Measurements from ENCODE around the gene GBF1.

Gene GBF1

DNA sequence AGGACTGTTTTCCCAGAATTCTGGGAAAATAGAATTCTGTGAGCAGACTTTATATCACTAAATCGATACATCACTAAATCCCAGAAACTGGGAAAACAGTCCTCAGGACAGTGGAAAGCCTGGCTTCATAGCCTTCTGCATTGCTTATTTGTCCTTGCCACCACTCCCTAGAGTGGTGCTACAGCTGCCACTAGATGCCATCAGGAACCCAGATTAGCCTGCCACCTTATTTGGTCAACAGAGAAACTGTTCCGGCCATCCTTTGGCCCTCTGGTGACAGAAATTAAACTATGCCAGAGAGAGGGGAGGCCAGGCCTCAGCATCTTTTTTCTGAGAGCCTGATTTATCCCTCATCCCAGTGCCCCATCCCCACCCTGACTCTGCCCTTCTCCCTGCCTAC is 130.5 kb downstream of the GBF1 start:
- TF ChIP-seq, protein P1, sequence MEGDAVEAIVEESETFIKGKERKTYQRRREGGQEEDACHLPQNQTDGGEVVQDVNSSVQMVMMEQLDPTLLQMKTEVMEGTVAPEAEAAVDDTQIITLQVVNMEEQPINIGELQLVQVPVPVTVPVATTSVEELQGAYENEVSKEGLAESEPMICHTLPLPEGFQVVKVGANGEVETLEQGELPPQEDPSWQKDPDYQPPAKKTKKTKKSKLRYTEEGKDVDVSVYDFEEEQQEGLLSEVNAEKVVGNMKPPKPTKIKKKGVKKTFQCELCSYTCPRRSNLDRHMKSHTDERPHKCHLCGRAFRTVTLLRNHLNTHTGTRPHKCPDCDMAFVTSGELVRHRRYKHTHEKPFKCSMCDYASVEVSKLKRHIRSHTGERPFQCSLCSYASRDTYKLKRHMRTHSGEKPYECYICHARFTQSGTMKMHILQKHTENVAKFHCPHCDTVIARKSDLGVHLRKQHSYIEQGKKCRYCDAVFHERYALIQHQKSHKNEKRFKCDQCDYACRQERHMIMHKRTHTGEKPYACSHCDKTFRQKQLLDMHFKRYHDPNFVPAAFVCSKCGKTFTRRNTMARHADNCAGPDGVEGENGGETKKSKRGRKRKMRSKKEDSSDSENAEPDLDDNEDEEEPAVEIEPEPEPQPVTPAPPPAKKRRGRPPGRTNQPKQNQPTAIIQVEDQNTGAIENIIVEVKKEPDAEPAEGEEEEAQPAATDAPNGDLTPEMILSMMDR (IDR thresholded peaks at IDR 0.05; ENCODE audit: low read depth, low read length, missing control alignments): no peak
- in situ Hi-C loops (cut with HindIII; ENCODE audit: low sequenced_read_pairs): no loop called here
- no peak for DNase-seq (ENCODE audit: low read depth)

DNA sequence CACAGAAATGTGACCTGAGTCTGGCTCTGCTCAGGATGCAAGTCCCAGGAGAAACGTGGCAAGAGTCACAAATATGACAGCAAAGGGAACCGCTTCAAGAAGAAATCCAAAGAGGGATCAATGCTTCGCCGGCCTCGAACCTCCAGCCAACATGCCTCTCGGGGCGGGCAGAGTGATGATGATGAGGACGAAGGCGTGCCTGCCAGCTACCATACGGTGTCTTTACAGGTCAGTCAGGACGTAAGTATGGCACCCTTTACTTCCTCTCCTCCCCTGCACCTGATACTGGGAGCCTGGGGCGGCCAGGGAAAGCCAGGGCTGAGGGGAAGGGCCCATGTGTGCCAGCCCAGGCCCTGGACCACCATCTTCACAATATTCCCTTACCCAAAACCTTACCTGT is 131.6 kb downstream of the GBF1 start:
- TF ChIP-seq, protein P1 (IDR thresholded peaks at IDR 0.05; ENCODE audit: low read depth, low read length, missing control alignments): no peak
- no peak overlapping the region for H3K4me3 ChIP-seq (ENCODE audit: low read depth, low read length)
- in situ Hi-C loops (cut with HindIII; ENCODE audit: low sequenced_read_pairs): no loop called here
- no peak for DNase-seq (ENCODE audit: low read depth)

More for the DNA sequence above, 130.5 kb downstream of the GBF1 start:
- H3K4me3 ChIP-seq (ENCODE audit: low read depth, low read length): no peak overlapping the region

DNA sequence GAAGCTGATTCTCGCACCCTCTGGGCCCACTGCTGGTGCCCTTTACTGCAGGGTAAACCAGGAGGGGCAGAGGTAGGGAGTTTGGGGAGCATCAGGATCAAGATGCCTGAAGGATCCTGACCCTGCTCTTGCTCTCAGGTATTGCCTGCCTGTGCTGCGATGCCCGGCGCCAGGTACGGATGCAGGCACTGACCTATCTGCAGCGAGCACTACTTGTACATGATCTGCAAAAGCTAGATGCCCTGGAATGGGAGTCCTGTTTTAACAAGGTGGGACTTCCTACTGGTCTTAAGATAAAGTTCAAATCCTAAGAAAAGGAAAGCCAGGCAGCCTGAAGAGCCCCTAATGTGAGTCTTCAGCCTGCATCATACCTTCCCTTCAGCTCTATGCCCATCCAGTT is 134.1 kb downstream of the GBF1 start:
- H3K4me3 ChIP-seq (ENCODE audit: low read depth, low read length): no peak overlapping the region
- in situ Hi-C loops (cut with HindIII; ENCODE audit: low sequenced_read_pairs): no loop called here
- DNase-seq (ENCODE audit: low read depth): no peak
- TF ChIP-seq, protein P1 (IDR thresholded peaks at IDR 0.05; ENCODE audit: low read depth, low read length, missing control alignments): no peak

DNA sequence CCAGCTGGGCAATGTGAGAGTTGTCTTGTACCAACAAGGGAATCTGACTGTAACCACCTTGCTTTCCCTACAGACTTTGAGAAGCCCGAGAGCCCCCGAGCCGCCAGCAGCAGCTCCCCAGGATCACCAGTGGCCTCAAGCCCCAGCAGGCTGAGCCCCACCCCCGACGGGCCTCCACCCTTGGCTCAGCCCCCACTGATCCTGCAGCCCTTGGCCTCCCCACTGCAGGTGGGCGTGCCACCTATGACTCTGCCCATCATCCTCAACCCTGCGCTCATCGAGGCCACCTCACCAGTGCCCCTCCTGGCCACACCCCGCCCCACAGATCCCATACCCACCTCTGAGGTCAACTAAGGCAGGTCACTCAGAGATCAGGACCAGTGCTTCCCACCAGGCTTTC is 136.7 kb downstream of the GBF1 start:
- in situ Hi-C loops (cut with HindIII; ENCODE audit: low sequenced_read_pairs): no loop called here
- no peak overlapping the region for H3K4me3 ChIP-seq (ENCODE audit: low read depth, low read length)

DNA sequence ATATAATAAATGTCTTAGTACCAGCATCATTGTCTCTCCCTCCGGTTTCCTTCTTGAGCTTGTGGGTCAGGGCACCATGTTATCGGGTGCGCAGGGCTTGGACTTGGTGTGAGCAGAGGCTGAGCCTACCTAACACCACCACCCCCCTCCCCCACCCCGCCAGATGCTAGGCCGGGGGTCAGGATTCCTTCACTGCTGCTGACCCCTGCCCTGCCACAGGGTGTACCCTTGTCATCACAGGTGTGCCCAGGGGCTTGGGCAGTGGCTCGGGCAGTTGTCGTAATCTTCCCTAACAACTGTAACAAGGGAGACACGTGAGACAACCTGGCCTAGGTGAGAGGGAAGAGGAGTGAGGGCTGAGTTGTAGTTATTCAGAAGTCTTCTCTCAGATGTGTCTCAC is 137.5 kb downstream of the GBF1 start:
- in situ Hi-C loops (cut with HindIII; ENCODE audit: low sequenced_read_pairs): no loop called here

More for the DNA sequence above, 136.7 kb downstream of the GBF1 start:
- TF ChIP-seq, protein P1 (IDR thresholded peaks at IDR 0.05; ENCODE audit: low read depth, low read length, missing control alignments): no peak
- DNase-seq (ENCODE audit: low read depth): no peak

DNA sequence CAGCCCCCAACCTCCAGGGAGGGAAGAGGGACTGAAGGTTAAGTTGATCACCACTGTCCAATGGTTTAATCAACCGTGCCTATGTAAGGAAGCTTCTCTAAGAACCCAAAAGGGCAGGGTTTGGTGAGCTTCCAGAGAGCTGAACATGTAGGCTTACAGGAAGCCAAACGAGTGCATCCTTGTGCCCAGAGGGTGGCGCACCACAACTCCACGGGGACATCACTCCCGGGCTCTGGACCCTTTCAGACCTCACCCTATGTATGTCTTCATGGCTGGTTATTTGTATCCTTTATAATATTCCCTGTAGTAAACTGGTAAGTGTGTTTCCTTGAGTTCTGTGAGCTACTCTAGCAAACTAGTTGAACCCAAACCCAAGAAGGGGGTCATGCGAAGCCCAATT is 138.7 kb downstream of the GBF1 start:
- TF ChIP-seq, protein P1 (IDR thresholded peaks at IDR 0.05; ENCODE audit: low read depth, low read length, missing control alignments): peak; percentile 12
- H3K4me3 ChIP-seq (ENCODE audit: low read depth, low read length): no peak overlapping the region
- in situ Hi-C loops (cut with HindIII; ENCODE audit: low sequenced_read_pairs): no loop called here
- no peak for DNase-seq (ENCODE audit: low read depth)

More for the DNA sequence above, 137.5 kb downstream of the GBF1 start:
- H3K4me3 ChIP-seq (ENCODE audit: low read depth, low read length): no peak overlapping the region
- no peak for DNase-seq (ENCODE audit: low read depth)
- TF ChIP-seq, protein P1 (IDR thresholded peaks at IDR 0.05; ENCODE audit: low read depth, low read length, missing control alignments): no peak
